Colonic mucosa (tissue), 4 donors: ENCODE data around the gene CCDC27. TPM values are rescaled to one million over a fixed set of nuclear protein-coding genes. Genes with fewer than 3 reads are reported as not detected.

Experiments
- DNase-seq: peaks from one replicate; pipeline ENCODE4 v3.0.0-alpha.2; 2020
- H3K27ac ChIP-seq: fragments of 200-600 bp; one replicate; pipeline ENCODE4 v1.8.0; 2021
- H3K27me3 ChIP-seq: fragments of 200-600 bp; one replicate; pipeline ENCODE4 v1.8.0; 2021
- H3K36me3 ChIP-seq: fragments of 200-600 bp; one replicate; pipeline ENCODE4 v1.8.0; 2021
- H3K4me1 ChIP-seq: fragments of 200-600 bp; one replicate; pipeline ENCODE4 v1.8.0; 2021; ENCODE audit warnings: mild to moderate bottlenecking
- H3K4me3 ChIP-seq: fragments of 200-600 bp; one replicate; pipeline ENCODE4 v1.8.0; 2021
- H3K9ac ChIP-seq, 2 donors: one replicate each; pipeline ENCODE4 v1.7.0; 2013; ENCODE audit warnings: control low read depth in 2 of 2, low read depth in 2 of 2, low read length in 2 of 2
- H3K9me3 ChIP-seq: fragments of 200-600 bp; one replicate; pipeline ENCODE4 v1.8.0; 2021
- CTCF ChIP-seq: fragments of 200-600 bp; IDR thresholded peaks from one replicate; pipeline ENCODE4 v1.8.0; 2022; ENCODE audit warnings: antibody characterized with exemption, mild to moderate bottlenecking
- intact Hi-C: fragments of 100-400 bp; cut with DNase I; formaldehyde crosslinking; loops from one replicate; pipeline ENCODE4 v1.14.1; 2022
- total RNA-seq, 2 donors: library from RNA; stranded (reverse); fragmentation: NEBNext Ultra II Directional in 1 of 2; extraction: Animal tissue kit (Norgen Biotek cat#: 25700) in 1 of 2; gene quantifications; one replicate each; pipeline ENCODE4 v1.2.1, GENCODE V29; 2021
- donor health status: healthy.
- donor health status: DM: no; HTN: no; CAD: no.
- donor health status: DM: no; HTN: no; CAD: no.

Gene CCDC27
- total RNA-seq, 2 donors from 2014 or later = not detected

GRCh38 chr1:3785045-3785444 is 32.8 kb downstream of the CCDC27 start:
- H3K4me3 ChIP-seq = no peak overlapping the region
- peak; percentile 49 for DNase-seq
- intact Hi-C loops = no loop called here
- no peaks in the 10 kb centered on the region for H3K27me3 ChIP-seq
- peaks cover 14% of the 10 kb centered on the region for H3K36me3 ChIP-seq
- H3K4me1 ChIP-seq = no peaks in the 10 kb centered on the region
- peak overlapping the region in 1 of 2 donors; percentile 34 for H3K9ac ChIP-seq
- H3K9me3 ChIP-seq = no peaks in the 10 kb centered on the region
- TF ChIP-seq CTCF = no peak
- H3K27ac ChIP-seq = no peak overlapping the region

DNA sequence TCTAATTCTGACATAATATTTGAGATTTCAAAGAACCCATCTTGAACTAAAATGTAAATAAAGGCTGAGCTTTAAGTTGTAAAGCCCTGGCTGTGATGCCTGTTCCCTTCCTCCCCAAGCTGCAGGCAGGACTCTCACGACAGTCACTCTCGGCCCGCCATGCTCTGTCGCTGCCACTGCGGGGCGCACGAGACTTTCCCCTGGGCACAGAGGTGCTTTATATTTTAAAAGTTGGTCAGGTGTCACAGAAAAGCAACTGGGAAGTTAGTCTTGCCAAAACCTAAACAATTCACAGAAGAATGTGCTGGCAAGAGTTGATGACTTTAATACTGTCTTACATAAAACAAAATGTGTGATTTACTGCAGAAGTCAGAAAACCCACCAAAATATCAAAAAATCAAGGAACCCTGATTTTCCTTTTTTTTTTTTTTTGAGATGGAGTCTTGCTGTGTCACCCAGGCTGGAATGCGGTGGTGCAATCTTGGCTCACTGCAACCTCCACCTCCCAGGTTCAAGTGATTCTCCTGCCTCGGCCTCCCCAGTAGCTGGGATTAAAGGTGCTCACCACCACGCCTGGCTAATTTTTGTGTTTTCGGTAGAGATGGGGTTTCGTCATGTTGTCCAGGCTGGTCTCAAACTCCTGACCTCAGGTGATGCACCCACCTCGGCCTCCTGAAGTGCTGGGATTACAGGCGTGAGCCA is 33.4 kb downstream of the CCDC27 start:
- intact Hi-C loops = no loop called here
- peak; percentile 44 for DNase-seq
- peak; percentile 39 for TF ChIP-seq CTCF
- Histone ChIP-seq H3K4me3 (no peak overlapping the region), H3K4me1 (no peaks in the 10 kb centered on the region), H3K9ac (no peak overlapping the region), H3K27ac (no peak overlapping the region), H3K36me3 (peaks cover 14% of the 10 kb centered on the region), H3K27me3 (no peaks in the 10 kb centered on the region), H3K9me3 (no peaks in the 10 kb centered on the region)

DNA sequence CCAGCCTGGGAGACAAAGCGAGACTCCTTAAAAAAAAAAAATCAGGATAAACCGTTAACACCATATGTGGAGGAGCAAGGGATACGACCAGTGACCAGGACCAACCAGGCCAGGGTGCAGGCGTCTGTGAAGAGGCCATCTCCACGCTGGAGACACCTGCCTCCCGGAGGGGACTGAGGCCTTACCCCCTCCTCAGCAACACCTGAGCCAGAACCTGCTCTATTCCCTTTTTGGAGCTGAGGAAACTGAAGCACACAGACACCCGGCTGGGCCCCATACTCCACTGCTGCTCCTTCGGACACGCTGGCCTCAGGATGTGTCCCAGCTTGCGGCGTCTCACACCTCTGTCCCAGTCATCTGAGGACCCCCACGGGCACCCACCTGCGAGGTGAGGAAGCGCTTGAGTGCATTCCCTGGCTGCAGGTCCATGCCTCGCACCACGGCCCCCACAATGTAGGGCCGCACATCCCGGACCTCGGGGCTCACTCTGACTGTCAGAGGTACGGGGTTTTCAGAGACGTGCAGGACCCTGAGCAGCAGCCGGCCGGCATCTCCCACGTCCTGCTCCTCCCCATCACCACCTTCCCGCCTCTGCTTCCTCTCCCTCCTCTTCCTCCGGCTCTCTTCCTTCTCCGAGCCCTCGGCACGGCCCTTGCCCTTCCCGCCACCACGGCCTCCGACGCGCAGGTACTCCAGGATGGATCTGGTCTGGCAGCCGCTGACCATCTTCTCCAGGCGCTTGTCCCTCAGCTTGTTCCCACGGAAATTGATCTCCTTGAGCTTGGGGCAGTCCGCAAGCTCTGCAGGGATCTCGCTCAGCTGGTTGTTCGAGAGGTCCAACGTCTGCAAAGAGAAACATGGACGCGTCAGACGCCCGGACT is 34.5 kb downstream of the CCDC27 start:
- Histone ChIP-seq H3K9me3 (no peaks in the 10 kb centered on the region), H3K27me3 (no peaks in the 10 kb centered on the region), H3K4me3 (no peak overlapping the region), H3K27ac (no peak overlapping the region), H3K9ac (no peak overlapping the region), H3K36me3 (peaks cover 14% of the 10 kb centered on the region), H3K4me1 (no peaks in the 10 kb centered on the region)
- intact Hi-C loops = no loop called here
- no peak for DNase-seq
- no peak for TF ChIP-seq CTCF

DNA sequence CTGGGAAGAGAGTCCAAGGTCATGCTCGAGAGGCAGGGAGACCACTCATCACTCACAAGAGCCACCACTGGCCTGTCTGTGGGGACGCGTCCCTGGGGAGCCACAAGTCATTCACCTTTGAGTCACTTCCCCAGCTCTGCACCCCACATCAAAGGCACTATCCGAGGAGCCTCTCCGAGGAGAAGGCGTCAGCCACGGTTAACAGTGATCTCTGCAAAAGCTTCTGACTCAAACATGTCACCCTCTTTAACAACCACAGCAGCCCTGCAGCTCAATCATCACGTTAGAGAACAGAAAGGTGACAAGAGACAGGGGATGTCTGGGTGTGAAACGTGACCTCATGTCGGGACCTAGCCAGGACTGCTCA is 35.1 kb downstream of the CCDC27 start:
- no peaks in the 10 kb centered on the region for H3K27me3 ChIP-seq
- DNase-seq = no peak
- no peak overlapping the region for H3K9ac ChIP-seq
- peaks cover 8% of the 10 kb centered on the region for H3K36me3 ChIP-seq
- no peaks in the 10 kb centered on the region for H3K9me3 ChIP-seq
- intact Hi-C loops = no loop called here
- H3K4me1 ChIP-seq = no peaks in the 10 kb centered on the region
- no peak overlapping the region for H3K27ac ChIP-seq
- H3K4me3 ChIP-seq = no peak overlapping the region
- no peak for TF ChIP-seq CTCF

DNA sequence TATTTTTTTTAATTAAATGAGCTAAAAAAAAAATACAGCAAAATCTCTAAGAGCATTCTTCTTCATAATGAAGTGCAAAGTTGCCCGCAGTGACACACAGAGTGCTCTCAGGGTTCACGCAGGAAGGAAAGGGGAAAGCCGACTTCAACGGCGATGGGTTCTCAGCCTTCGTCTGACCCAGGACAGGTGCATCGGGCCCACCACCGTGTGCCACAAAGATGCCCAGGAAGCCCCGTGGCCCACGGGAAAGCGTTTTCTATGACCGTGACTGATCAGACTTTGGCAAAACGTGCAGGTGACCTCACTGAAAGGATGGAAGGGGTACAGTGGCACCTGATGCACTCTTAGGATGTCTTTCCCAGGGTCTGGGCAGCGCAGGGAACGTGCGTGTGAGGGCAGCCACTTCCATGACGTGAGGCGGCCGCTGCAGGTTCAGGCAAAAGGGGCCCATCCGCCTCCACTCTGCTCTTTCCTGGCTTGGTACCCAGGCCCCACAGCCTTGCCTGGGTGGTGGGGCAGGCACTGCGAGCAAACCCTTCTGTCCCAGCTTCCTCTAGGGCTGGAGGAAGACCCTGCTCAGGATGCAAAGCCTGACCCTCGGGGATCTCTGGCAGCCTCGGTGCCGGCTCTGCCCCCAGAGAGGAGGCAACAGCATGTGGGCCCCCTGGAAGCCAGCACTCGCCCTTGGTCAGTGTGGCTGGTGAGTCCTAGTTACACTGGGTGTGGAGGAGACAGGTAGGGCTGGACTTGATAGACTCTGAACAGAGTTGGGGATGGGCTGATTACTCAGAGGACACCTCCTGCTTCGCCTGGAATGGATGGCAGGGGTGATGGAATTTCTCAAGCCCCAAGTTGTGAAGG is 35.7 kb downstream of the CCDC27 start:
- H3K27ac ChIP-seq = no peak overlapping the region
- no peak overlapping the region for H3K4me3 ChIP-seq
- no peak for TF ChIP-seq CTCF
- no peaks in the 10 kb centered on the region for H3K4me1 ChIP-seq
- H3K9me3 ChIP-seq = no peaks in the 10 kb centered on the region
- no peak overlapping the region for H3K9ac ChIP-seq
- H3K27me3 ChIP-seq = no peaks in the 10 kb centered on the region
- intact Hi-C loops = no loop called here
- no peak for DNase-seq
- peaks cover 3% of the 10 kb centered on the region for H3K36me3 ChIP-seq
